ENCODE results near the gene IL9R.
"Not testable (repeated sequence)": the region's sequence is repeated elsewhere in the genome, so short reads cannot be mapped to it uniquely, and the experiment has no call there.

The IL9R gene

GRCh38 chrX:156023002-156023401, 25.5 kb downstream of the IL9R start:
- not testable (repeated sequence) for H3K27me3 ChIP-seq (replicated peaks; ENCODE audit: control insufficient read depth, insufficient read depth, low read length, poor library complexity, severe bottlenecking); H3K4me1 ChIP-seq (ENCODE audit: control insufficient read depth, insufficient read depth, low read length, poor library complexity, severe bottlenecking); H3K27ac ChIP-seq (ENCODE audit: insufficient read depth, low read length, poor library complexity, severe bottlenecking); DNase-seq; H3K4me3 ChIP-seq (ENCODE audit: insufficient read depth, low read depth, low read length, poor library complexity, severe bottlenecking); H3K9me3 ChIP-seq (ENCODE audit: control insufficient read depth, low read length); H3K36me3 ChIP-seq (ENCODE audit: control insufficient read depth, insufficient read depth, low read length)

GRCh38 chrX:156024949-156025492, 27.5 kb downstream of the IL9R start:
- DNase-seq; H3K27ac ChIP-seq (ENCODE audit: insufficient read depth, low read length, poor library complexity, severe bottlenecking); H3K27me3 ChIP-seq (replicated peaks; ENCODE audit: control insufficient read depth, insufficient read depth, low read length, poor library complexity, severe bottlenecking); H3K9me3 ChIP-seq (ENCODE audit: control insufficient read depth, low read length); H3K36me3 ChIP-seq (ENCODE audit: control insufficient read depth, insufficient read depth, low read length); H3K4me1 ChIP-seq (ENCODE audit: control insufficient read depth, insufficient read depth, low read length, poor library complexity, severe bottlenecking); H3K4me3 ChIP-seq (ENCODE audit: insufficient read depth, low read depth, low read length, poor library complexity, severe bottlenecking): not testable (repeated sequence)

- H3K4me3 ChIP-seq (ENCODE audit: insufficient read depth, low read depth, low read length, poor library complexity, severe bottlenecking); H3K27ac ChIP-seq (ENCODE audit: insufficient read depth, low read length, poor library complexity, severe bottlenecking); H3K9me3 ChIP-seq (ENCODE audit: control insufficient read depth, low read length); DNase-seq; H3K36me3 ChIP-seq (ENCODE audit: control insufficient read depth, insufficient read depth, low read length); H3K4me1 ChIP-seq (ENCODE audit: control insufficient read depth, insufficient read depth, low read length, poor library complexity, severe bottlenecking); H3K27me3 ChIP-seq (replicated peaks; ENCODE audit: control insufficient read depth, insufficient read depth, low read length, poor library complexity, severe bottlenecking): not testable (repeated sequence)
Measured at GRCh38 chrX:156028653-156029237, 31.2 kb downstream of the IL9R start.

GRCh38 chrX:156029296-156029695, 31.8 kb downstream of the IL9R start:
- H3K9me3 ChIP-seq (ENCODE audit: control insufficient read depth, low read length); DNase-seq; H3K4me3 ChIP-seq (ENCODE audit: insufficient read depth, low read depth, low read length, poor library complexity, severe bottlenecking); H3K4me1 ChIP-seq (ENCODE audit: control insufficient read depth, insufficient read depth, low read length, poor library complexity, severe bottlenecking); H3K27ac ChIP-seq (ENCODE audit: insufficient read depth, low read length, poor library complexity, severe bottlenecking); H3K36me3 ChIP-seq (ENCODE audit: control insufficient read depth, insufficient read depth, low read length); H3K27me3 ChIP-seq (replicated peaks; ENCODE audit: control insufficient read depth, insufficient read depth, low read length, poor library complexity, severe bottlenecking): not testable (repeated sequence)

- H3K4me3 ChIP-seq (ENCODE audit: insufficient read depth, low read depth, low read length, poor library complexity, severe bottlenecking); H3K36me3 ChIP-seq (ENCODE audit: control insufficient read depth, insufficient read depth, low read length); DNase-seq; H3K4me1 ChIP-seq (ENCODE audit: control insufficient read depth, insufficient read depth, low read length, poor library complexity, severe bottlenecking); H3K27me3 ChIP-seq (replicated peaks; ENCODE audit: control insufficient read depth, insufficient read depth, low read length, poor library complexity, severe bottlenecking); H3K27ac ChIP-seq (ENCODE audit: insufficient read depth, low read length, poor library complexity, severe bottlenecking); H3K9me3 ChIP-seq (ENCODE audit: control insufficient read depth, low read length): not testable (repeated sequence)
Measured at GRCh38 chrX:156029707-156030442, 32.4 kb downstream of the IL9R start.

GRCh38 chrX:156030474-156030873, 33.0 kb downstream of the IL9R start:
- H3K27ac ChIP-seq (ENCODE audit: insufficient read depth, low read length, poor library complexity, severe bottlenecking); H3K36me3 ChIP-seq (ENCODE audit: control insufficient read depth, insufficient read depth, low read length); H3K27me3 ChIP-seq (replicated peaks; ENCODE audit: control insufficient read depth, insufficient read depth, low read length, poor library complexity, severe bottlenecking); H3K4me3 ChIP-seq (ENCODE audit: insufficient read depth, low read depth, low read length, poor library complexity, severe bottlenecking); H3K4me1 ChIP-seq (ENCODE audit: control insufficient read depth, insufficient read depth, low read length, poor library complexity, severe bottlenecking); DNase-seq; H3K9me3 ChIP-seq (ENCODE audit: control insufficient read depth, low read length): not testable (repeated sequence)

Data from effector memory CD4-positive, alpha-beta T cell (primary cell).